GM20431 (cell line): ENCODE results near the gene THRSP.
"Not testable (repeated sequence)": the region's sequence is repeated elsewhere in the genome, so short reads cannot be mapped to it uniquely, and the experiment has no call there.

Experiments
- in situ Hi-C: fragments of 300-500 bp; cut with MseI, MboI; formaldehyde crosslinking; loops from one replicate; pipeline ENCODE4 v1.15.0; 2020; ENCODE audit warnings: low sequenced_read_pairs; ENCODE audit not compliant: unreplicated experiment

Gene THRSP

GRCh38 chr11:78061921-78062311 is 1.7 kb upstream of the THRSP start:
- in situ Hi-C loops, result no loop called here

GRCh38 chr11:78062671-78063070 is 990 bp upstream of the THRSP start:
- in situ Hi-C loops, result no loop called here

DNA sequence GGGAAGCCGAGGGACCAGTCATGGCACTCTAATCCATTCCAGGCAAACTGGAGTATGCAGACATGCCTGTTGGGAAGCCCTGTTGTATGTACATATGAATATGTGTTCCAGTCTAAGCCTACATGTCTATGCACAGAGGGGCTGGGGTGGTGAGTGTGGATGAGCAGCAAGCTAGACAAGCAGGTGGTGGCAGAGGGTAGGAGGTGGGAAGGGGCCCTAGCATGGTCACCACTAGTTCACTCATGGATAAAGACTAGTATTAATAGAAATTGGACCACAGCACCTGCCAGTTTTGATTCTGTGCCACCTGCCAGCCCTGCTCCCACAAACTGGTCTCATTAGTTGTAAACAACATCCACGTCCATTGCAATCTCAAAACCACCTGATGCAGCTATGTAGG is 1.5 kb downstream of the THRSP start:
- in situ Hi-C loops, result no loop called here

DNA sequence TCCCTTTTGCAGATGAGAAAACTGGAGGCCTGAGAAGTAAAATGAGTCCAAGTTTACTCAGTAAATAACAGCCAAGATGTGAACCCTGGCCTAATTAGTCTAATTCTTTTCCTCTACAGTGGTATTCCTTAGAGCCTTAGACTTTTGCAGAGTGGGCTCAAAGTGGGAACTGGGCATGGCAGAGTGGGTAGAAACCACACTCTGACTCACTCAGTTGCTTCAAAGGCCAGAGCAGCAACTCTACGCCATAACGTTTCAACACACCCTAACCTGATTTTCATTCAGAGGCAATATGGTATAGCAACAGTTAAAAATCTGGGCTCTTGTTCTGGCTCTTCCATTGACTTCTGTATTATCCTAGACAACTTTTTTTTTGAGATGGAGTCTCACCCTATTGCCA is 2.8 kb downstream of the THRSP start:
- in situ Hi-C loops, result no loop called here

DNA sequence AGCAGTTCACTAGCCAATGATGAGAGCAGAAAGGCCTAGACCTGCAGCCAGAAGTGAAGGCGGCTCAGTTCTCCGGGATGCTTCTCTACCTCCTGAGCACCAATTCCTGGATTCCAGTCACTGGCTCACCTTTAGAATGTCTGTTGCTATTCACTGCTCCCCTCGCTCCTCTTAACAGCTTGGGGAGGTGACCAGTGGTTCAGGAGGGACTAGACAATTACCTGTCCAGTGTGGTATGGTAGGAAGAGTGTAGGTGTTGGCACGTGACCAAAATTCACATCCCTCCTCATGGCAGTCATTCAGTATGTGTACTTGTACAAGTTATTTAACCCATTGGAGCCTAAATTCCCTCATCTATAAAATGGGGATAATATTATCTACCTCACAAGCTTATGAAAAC is 4.0 kb downstream of the THRSP start:
- in situ Hi-C loops, result no loop called here

DNA sequence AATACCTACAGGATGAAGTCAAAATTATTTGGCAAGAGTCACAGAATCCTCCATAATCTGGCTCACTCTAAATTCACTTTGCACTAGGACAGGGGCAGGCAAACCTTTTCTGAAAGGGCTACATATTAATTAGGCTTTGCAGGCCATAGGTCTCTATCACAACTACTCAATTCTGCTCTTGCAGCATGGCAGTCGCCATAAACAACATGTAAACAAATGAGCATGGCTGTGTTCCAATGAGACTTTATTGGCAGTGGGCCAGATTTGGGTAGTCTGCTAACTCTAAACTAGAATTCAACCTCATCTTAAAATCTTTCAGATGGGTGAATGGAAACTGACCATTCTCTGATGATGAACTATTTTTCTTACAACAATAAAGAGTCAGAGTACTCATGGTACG is 5.8 kb downstream of the THRSP start:
- in situ Hi-C loops, result no loop called here

- in situ Hi-C loops, result no loop called here
These were observed 7.0 kb downstream of the THRSP start for GRCh38 chr11:78070621-78071020.

DNA sequence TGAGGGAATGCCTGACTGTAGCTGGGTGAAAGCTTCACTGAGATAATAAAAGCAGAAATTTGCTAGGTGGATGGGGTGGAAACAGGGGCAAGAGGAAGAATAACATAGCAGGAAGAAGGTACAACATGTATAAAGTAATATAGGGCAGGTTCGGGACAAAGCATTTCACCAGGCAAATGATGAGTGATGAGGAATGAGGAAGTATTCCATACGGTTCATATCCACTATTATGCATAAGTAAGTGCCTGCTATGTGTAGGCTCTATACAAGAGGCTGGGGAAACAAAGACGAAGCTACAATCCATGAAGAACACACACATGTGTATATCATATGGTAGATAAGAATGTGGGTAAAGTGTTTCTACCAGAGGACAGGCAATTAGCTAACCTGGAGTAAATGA is 8.1 kb downstream of the THRSP start:
- in situ Hi-C loops, result no loop called here

DNA sequence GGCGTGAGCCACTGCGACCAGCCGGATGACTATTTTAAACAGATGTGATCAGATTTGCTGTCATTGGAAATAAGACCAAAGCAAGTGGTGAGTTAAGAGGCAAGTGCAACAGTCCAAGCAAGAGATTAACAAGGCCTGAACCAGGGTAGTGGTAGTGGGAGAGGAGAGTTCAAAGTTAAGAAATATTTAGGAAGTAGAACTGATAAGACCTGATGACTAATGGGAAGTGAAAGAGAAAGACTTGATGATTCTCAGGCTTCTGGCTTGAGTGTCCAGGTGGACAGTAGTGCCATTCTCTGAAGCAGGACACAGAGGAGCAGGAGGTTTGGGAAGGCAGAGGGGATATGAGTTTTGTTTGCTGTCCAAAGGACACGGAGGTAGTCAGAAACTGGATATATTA is 8.8 kb downstream of the THRSP start:
- in situ Hi-C loops, result no loop called here

DNA sequence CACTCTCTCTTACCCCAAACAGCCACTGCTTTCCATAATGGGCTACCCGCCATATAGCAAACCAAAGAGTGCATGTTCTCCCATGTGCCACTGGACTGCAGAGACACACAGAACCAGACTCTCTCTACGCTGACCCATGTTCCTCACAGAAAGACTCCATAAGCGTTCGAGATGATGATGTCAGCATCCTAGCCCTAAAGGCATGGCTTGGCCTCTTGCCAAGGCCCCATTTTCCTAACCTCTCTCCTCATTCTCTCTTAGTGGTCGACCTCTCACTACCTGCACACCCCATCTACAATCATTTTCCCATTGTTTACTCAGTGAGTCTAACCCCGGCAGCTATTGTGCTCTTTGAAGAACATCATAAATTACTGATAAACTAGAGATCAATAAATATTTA is 11.1 kb downstream of the THRSP start:
- in situ Hi-C loops, result no loop called here

- in situ Hi-C loops, result no loop called here
These were observed 13.2 kb downstream of the THRSP start for GRCh38 chr11:78076733-78077403.

DNA sequence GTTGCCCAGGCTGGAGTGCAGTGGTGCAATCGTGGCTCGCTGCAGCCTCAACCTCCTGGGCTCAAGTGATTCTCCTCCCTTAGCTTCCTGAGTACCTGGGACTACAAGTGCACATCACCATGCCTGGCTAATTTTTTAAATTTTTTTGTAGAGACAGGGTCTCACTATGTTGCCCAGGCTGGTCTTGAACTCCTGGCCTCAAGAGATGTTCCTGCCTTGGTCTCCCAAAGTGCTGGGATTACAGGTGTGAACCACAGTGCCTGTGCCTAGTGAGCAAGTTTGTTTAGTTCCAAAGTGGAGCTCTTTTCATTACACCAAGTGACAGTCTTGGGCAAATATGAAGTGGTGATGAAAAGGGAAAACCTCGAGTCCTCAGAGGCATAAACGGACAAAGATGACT is 13.9 kb downstream of the THRSP start:
- in situ Hi-C loops, result not testable (repeated sequence)

GRCh38 chr11:78078218-78079167 is 14.8 kb downstream of the THRSP start:
- in situ Hi-C loops, result no loop called here

- in situ Hi-C loops, result no loop called here
These were observed 15.8 kb downstream of the THRSP start, which contains the start of gene NDUFC2 for GRCh38 chr11:78079232-78080083. TSS of gene NDUFC2 (minus strand) at chr11:78079862. CDS start at chr11:78079744, 118 bp downstream.

DNA sequence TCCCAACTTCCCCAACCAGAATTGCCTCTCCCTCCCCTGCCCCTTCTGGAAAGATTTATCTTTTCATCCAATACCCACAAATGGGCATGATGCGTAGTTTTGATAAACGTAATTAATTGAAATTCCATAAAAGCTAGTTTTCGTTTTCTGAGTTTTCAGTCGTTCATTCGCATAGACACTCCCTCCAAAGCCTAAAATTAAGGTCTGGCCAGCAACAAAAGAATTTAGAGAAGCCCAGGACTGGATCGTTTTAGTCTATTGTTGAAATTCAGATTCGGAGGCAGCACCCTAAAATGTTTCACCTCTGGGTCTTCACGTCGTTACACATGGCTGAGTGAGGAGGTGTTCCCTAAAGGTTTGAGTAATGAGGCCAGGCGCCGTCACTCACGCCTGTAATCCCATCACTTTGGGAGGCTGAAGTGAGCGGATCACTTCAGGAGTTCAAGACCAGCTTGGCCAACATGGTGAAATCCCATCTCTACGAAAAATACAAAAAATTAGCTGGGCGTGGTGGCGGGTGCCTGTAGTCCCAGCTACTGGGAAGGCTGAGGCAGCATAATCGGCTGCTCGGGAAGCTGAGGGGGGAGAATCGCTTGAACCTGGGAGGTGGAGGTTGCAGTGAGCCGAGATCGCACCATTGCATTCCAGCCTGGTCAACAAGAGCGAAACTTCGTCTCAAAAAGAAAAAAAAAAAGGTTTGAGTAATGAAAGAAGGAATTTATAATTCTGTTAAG is 16.6 kb downstream of the THRSP start:
- in situ Hi-C loops, result no loop called here

- in situ Hi-C loops, result no loop called here
These were observed 17.3 kb downstream of the THRSP start for GRCh38 chr11:78080818-78081495.

GRCh38 chr11:78081583-78081982 is 17.9 kb downstream of the THRSP start:
- in situ Hi-C loops, result no loop called here

DNA sequence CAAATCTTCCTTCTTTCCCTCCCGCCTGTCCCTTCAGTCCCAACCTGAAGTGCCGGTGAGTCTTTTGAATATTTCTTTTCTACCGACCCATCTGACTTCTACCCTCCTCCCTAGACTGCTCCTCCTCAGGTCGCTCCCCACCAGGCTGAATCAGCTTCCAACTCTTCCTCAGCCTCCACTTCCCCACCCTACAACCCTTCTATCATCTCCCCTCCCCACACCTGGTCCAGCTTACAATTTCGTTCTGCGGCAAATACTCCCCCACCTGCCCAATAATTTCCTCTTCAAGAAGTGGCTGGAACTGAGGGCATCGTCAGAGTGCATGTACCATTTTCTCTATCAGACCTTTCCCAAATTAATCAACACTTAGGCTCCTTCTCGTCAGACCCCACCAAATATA is 18.5 kb downstream of the THRSP start:
- in situ Hi-C loops, result no loop called here

- in situ Hi-C loops, result no loop called here
These were observed 19.4 kb downstream of the THRSP start for GRCh38 chr11:78083021-78083420.
